Spleen (tissue), 7 donors: ENCODE results near the gene SIAH2.

ENCODE experiments used
- CTCF ChIP-seq, 11 experiments: fragments of 200-600 bp in 7 of 11; fragments of 450-650 bp in 4 of 11; sonication (generic) in 4 of 11; IDR thresholded peaks in 8 of 11; conservative IDR thresholded peaks in 3 of 11; 1 replicate in 7 of 11; 2 replicates in 4 of 11; pipeline versions ENCODE4 v1.4.0 to v1.8.0; 2016 to 2021; ENCODE audit warnings: antibody characterized with exemption in 11 of 11, inconsistent platforms in 4 of 11, mild to moderate bottlenecking in 1 of 11
- POLR2AphosphoS5 ChIP-seq, 3 donors: sonication (generic); formaldehyde crosslinking; IDR thresholded peaks; one replicate each; pipeline ENCODE4 v1.5.1; 2017; ENCODE audit warnings: antibody characterized with exemption in 3 of 3
- donor health status: DM: no; HTN: no; CAD: no; lungs with moderate emphysema.
- donor health status: DM: no; HTN: no; CAD: no.
- donor health status: DM: no; HTN: no; CAD: no.

- TF ChIP-seq CTCF (IDR thresholded peaks at IDR 0.05 in 8 of 11, conservative IDR thresholded peaks at IDR 0.05 in 3 of 11) (no peak), POLR2AphosphoS5 (IDR thresholded peaks at IDR 0.05) (no peak)
Observed at GRCh38 chr3:150793641-150794040, 30.7 kb upstream of the SIAH2 start.
